ENCODE measurements around the gene PRKCH.

GRCh38 chr14:61557262-61557661 is 235.9 kb downstream of the PRKCH start:
- TF ChIP-seq POLR2A (IDR thresholded peaks at IDR 0.05; ENCODE audit: low read length): no peak
- no peak for TF ChIP-seq GATA1 (IDR thresholded peaks at IDR 0.05; ENCODE audit: low read depth, low read length)
